Metanephros (tissue), 1 donor: ENCODE results near the gene ADAR. TPM values are rescaled to one million over a fixed set of nuclear protein-coding genes. Genes with fewer than 3 reads are reported as not detected.

Experiments
- total RNA-seq: library from RNA; depleted of rRNA; stranded (reverse); fragments of >200 nt; gene quantifications from one replicate; pipeline ENCODE4 v1.2.3, GENCODE V29; 2014

Gene ADAR
- total RNA-seq, result 136 TPM

DNA sequence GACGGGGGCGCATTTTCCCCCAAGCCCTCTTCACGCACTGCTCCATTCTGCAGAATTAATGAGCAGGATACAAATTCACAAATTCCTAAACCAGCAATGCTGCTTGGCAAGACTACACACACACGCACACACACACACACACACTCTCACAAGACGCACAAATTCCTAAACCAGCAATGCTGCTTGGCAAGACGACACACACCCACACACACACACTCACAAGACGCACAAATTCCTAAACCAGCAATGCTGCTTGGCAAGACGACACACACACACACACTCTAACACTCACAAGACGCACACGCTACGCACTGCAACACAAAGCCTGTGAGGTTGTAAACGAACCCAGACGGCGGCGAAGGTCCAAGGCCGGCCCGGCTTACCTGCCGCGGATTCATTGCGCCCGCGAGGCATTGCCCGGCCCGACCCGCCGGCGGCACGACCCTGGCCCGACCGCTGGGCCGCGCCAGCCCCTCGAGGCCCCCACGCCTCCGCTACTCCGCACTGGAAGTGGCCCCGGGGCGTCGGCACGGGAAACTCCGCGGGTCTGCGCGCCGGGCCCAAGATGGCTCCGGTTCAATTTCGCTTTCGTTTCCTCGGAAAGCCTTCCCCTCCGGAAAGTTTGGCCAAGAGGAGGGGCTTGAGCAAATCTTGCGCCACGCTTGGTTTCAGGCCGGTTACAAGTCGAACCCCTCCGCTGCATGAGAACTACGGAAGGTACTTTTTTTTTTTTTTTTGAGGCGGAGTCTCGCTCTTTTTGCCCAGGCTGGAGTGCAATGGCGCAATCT is at the start of gene ADAR:
TSS of gene ADAR (minus strand) at position 578 of the 788 bp plus-strand sequence. CDS start at position 398, 180 bp downstream.

DNA sequence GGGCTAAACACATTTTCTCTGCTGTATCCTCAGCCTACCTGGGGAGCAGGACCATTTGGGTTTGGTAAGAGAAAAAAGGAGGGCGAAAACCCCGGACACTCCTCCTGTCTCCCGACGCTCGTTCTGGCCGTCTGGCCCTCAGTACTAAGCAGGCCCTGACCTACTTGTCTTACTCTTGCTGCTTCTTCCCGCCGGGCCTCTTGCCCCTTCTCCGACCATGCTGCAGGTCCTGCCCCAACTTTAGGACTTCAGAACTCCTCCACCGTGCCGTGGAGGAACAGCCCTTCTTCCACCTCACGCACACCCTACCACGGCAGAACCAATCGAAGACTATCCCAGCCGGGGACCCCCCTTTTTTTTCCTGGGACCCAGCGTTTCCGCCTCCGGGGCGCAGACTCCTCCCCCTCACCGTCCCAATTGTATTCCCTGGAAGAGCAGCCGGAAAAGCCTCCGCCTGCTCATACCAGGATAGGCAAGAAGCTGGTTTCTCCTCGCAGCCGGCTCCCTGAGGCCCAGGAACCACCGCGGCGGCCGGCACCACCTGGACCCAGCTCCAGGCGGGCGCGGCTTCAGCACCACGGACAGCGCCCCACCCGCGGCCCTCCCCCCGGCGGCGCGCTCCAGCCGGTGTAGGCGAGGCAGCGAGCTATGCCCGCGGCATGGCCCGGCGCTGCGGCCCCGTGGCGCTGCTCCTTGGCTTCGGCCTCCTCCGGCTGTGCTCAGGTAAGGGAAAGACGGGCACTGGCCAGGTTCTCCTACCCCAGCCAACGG is 40.4 kb downstream of the ADAR start, which contains the start of gene CHRNB2:
TSS of gene CHRNB2 (plus strand) at position 393 of the 771 bp plus-strand sequence. CDS start at position 660, 267 bp downstream.

GRCh38 chr1:154557939-154558719 is 49.9 kb downstream of the ADAR start, which contains the start of gene UBE2Q1:
Gene UBE2Q1, minus strand, starts transcription at chr1:154558662. Its CDS starts 109 bp downstream, at chr1:154558553.

Other genes starting within 250 kb of the ADAR start
- 22.2 TPM for gene IL6R, start 202.8 kb downstream of the ADAR start, total RNA-seq
- 1.8 TPM for gene TDRD10, start 106.0 kb downstream of the ADAR start, total RNA-seq
- gene SHE, start 105.8 kb downstream of the ADAR start, total RNA-seq, result 14.1 TPM
- 23.9 TPM for gene UBE2Q1, start 49.5 kb downstream of the ADAR start, total RNA-seq
- 0.35 TPM for gene CHRNB2, start 40.4 kb downstream of the ADAR start, total RNA-seq